ENCODE data around the gene PRR19.

PRR19 gene

GRCh38 chr19:42273407-42274064 lies 28.4 kb upstream of the PRR19 start:
- DNase-seq (ENCODE audit: low read depth): no peak
- no peak overlapping the region for H3K4me3 ChIP-seq (ENCODE audit: low read depth, low read length)
- no peak for TF ChIP-seq CTCF (conservative IDR thresholded peaks at IDR 0.05; ENCODE audit: low read depth, low read length)

GRCh38 chr19:42274065-42274682 lies 27.8 kb upstream of the PRR19 start:
- DNase-seq (ENCODE audit: low read depth): no peak
- no peak for TF ChIP-seq CTCF (conservative IDR thresholded peaks at IDR 0.05; ENCODE audit: low read depth, low read length)

GRCh38 chr19:42275103-42275502 lies 26.8 kb upstream of the PRR19 start:
- no peak for DNase-seq (ENCODE audit: low read depth)
- H3K4me3 ChIP-seq (ENCODE audit: low read depth, low read length): no peak overlapping the region
- TF ChIP-seq CTCF (conservative IDR thresholded peaks at IDR 0.05; ENCODE audit: low read depth, low read length): no peak

More at GRCh38 chr19:42274065-42274682, 27.8 kb upstream of the PRR19 start:
- H3K4me3 ChIP-seq (ENCODE audit: low read depth, low read length): no peak overlapping the region

GRCh38 chr19:42275517-42275916 lies 26.4 kb upstream of the PRR19 start:
- H3K4me3 ChIP-seq (ENCODE audit: low read depth, low read length): no peak overlapping the region
- TF ChIP-seq CTCF (conservative IDR thresholded peaks at IDR 0.05; ENCODE audit: low read depth, low read length): no peak
- no peak for DNase-seq (ENCODE audit: low read depth)

- no peak overlapping the region for H3K4me3 ChIP-seq (ENCODE audit: low read depth, low read length)
- no peak for DNase-seq (ENCODE audit: low read depth)
- no peak for TF ChIP-seq CTCF (conservative IDR thresholded peaks at IDR 0.05; ENCODE audit: low read depth, low read length)
These were observed 25.6 kb upstream of the PRR19 start for GRCh38 chr19:42276284-42276683.

- no peak for TF ChIP-seq CTCF (conservative IDR thresholded peaks at IDR 0.05; ENCODE audit: low read depth, low read length)
- no peak overlapping the region for H3K4me3 ChIP-seq (ENCODE audit: low read depth, low read length)
- DNase-seq (ENCODE audit: low read depth): no peak
These were observed 25.1 kb upstream of the PRR19 start for GRCh38 chr19:42276821-42277220.

Data from choroid plexus epithelial cell (primary cell).